PC-9 (cell line): Measurements from ENCODE around the gene C11orf65.

Experiments
- EZH2 ChIP-seq: fragments of 200-600 bp; sonication (generic); IDR thresholded peaks from 2 replicates; pipeline ENCODE4 v1.8.0; 2017; ENCODE audit warnings: antibody characterized with exemption, low read depth
- TF ChIP-seq, protein P1 (sequence below): fragments of 200-600 bp; sonication (generic); conservative IDR thresholded peaks from 2 replicates; pipeline ENCODE4 v1.6.1; 2017; ENCODE audit warnings: mixed run types, antibody characterized with exemption, mild to moderate bottlenecking, moderate library complexity

- TF ChIP-seq EZH2, result no peak
- TF ChIP-seq, protein P1, sequence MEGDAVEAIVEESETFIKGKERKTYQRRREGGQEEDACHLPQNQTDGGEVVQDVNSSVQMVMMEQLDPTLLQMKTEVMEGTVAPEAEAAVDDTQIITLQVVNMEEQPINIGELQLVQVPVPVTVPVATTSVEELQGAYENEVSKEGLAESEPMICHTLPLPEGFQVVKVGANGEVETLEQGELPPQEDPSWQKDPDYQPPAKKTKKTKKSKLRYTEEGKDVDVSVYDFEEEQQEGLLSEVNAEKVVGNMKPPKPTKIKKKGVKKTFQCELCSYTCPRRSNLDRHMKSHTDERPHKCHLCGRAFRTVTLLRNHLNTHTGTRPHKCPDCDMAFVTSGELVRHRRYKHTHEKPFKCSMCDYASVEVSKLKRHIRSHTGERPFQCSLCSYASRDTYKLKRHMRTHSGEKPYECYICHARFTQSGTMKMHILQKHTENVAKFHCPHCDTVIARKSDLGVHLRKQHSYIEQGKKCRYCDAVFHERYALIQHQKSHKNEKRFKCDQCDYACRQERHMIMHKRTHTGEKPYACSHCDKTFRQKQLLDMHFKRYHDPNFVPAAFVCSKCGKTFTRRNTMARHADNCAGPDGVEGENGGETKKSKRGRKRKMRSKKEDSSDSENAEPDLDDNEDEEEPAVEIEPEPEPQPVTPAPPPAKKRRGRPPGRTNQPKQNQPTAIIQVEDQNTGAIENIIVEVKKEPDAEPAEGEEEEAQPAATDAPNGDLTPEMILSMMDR, result no peak
Observed at GRCh38 chr11:108436594-108436993, 30.7 kb downstream of the C11orf65 start.
